ENCODE data around the gene DNAAF2. TPM values are rescaled to one million over a fixed set of nuclear protein-coding genes. Genes with fewer than 3 reads are reported as not detected.
A peak's percentile ranks its signal among the peaks of the same experiment; 100 is the strongest.

The DNAAF2 gene
- total and polyA plus RNA-seq, 2 of the 13 experiments (the other 11 are each of a cell fraction or from before 2014, with no cell fraction given): 6.1 to 13.6 TPM

GRCh38 chr14:49620182-49621113 is 14.6 kb downstream of the DNAAF2 start, which contains the start of the genes MGAT2 and RPL36AL (continued):
- TF ChIP-seq SKIL (CRISPR knock-in tag; IDR thresholded peaks at IDR 0.05; ENCODE audit: borderline replicate concordance) (no peak), ZNF556 (CRISPR knock-in tag; IDR thresholded peaks at IDR 0.05; ENCODE audit: borderline replicate concordance) (no peak), NR3C1 (CRISPR knock-in tag; IDR thresholded peaks at IDR 0.05) (no peak), PRDM4 (CRISPR knock-in tag; IDR thresholded peaks at IDR 0.05; ENCODE audit: borderline replicate concordance) (no peak), ZNF772 (CRISPR knock-in tag; IDR thresholded peaks at IDR 0.05) (peak; percentile 18; the same call in 1 of the 2 replicates), ZBTB10 (CRISPR knock-in tag; IDR thresholded peaks at IDR 0.05; ENCODE audit: borderline replicate concordance) (0 out of 2 replicates have a peak, but pooled peaks have one; percentile 4), ISL2 (CRISPR knock-in tag; IDR thresholded peaks at IDR 0.05) (0 out of 2 replicates have a peak, but pooled peaks have one; percentile 22), RBM22 (optimal IDR thresholded peaks at IDR 0.05; ENCODE audit: low read length) (no peak), ZNF136 (CRISPR knock-in tag; IDR thresholded peaks at IDR 0.05; ENCODE audit: low read depth) (0 out of 2 replicates have a peak, but pooled peaks have one; percentile 1), JARID2 (CRISPR knock-in tag; IDR thresholded peaks at IDR 0.05; ENCODE audit: insufficient replicate concordance) (no peak), ZNF646 (CRISPR knock-in tag; IDR thresholded peaks at IDR 0.05) (no peak), FOXC1 (CRISPR knock-in tag; IDR thresholded peaks at IDR 0.05; ENCODE audit: borderline replicate concordance) (no peak; the same call in 1 of the 2 replicates)
